Measurements from ENCODE around the gene RMRP.
A peak's percentile ranks its signal among the peaks of the same experiment; 100 is the strongest.
"Not testable (repeated sequence)": the region's sequence is repeated elsewhere in the genome, so short reads cannot be mapped to it uniquely, and the experiment has no call there.

Gene RMRP

DNA sequence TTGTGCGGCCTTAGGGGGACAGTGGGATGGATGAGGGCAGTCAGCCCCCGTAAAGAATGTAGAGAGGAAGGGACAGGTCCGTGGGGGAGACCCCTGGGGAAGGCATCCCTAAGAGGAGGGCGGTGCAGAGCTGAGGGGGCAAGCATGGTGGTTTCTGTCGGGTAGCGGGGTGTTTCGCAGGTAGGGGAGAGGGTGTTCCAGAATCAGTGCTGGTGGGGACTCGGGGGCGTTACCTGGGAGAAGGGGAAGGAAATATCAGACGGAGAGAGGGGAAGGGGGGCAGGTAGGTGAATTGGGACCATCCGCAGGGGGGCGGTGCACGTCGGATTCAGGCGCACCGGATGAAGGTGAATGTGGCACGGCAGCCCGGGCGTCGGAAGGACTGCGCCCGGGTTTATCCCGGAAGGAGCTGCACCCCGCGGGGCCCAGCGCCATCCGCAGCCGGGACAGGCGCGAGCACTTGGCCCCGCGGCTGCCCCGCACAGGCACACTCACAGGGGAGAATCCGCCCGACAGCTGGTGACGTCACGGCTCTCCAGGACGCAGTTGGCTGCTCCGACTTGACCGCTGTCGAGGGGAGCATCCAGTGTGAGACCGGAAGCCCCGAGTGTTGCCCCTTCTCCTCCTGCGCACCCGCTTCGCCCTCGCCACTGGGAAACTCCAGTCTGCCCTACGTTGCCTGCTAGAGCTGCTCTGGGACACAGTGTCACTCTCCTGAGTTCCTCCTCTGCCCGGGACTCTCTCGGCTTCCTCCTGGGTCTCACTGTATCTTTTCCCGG is 40.9 kb downstream of the RMRP start:
- DNase-seq (ENCODE audit: insufficient read length, low spot score) (peak; percentile 64), FAIRE-seq (no peak)

DNA sequence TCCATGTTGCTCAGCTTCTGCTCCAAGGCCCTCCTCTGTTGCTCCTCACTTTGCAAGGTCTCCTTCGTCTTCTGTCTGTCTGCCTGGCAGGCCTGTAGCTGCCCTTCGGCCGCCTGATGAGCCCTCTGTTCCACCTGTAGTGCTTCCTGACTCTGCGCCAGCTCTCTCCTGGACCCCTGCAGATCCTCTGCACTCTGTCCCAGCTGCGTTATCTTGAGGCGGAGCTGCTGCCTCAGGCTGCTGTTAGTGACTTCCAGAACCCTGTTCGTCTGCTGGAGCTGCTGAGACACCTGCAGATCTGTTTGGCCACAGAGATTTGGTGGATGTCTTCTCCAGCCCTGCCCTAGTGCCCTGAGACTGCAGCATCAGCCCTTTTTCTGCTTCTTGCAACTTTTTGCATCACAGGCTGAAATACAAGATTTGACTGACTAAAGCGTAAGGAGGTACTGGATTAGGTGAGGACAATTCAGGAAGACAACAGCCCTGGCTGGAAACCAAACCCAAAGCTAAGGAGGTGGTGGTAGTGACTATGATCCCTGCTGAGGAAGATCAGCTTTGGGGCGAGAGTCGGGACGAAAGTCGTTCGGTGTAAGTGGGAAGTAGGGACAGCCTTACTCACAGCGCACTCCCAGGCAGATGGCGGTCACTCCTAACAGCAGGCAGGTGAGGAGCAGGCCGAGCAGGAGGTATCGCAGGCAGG is 41.7 kb downstream of the RMRP start:
- DNase-seq (ENCODE audit: insufficient read length, low spot score) (no peak), FAIRE-seq (no peak)

DNA sequence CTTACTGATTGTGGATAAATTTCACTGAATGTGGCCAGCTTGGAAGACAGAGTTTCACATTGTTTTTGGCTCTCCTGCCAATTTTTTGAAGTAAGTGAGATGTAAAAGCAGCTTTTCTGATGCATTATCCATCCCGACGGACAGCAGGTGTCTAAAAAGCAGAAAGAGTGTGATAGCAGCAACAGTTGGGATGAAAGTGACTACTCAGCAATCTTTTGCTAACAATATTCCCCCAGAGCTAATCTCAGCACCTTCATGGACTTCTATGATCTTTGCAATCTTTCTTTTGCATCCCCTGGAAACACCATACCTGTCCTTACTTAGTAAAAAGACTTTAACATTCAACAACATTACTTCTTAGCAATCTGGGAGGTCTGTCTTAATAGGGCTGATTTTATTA is 45.0 kb downstream of the RMRP start:
- DNase-seq (ENCODE audit: insufficient read length, low spot score) (no peak), FAIRE-seq (no peak)

DNA sequence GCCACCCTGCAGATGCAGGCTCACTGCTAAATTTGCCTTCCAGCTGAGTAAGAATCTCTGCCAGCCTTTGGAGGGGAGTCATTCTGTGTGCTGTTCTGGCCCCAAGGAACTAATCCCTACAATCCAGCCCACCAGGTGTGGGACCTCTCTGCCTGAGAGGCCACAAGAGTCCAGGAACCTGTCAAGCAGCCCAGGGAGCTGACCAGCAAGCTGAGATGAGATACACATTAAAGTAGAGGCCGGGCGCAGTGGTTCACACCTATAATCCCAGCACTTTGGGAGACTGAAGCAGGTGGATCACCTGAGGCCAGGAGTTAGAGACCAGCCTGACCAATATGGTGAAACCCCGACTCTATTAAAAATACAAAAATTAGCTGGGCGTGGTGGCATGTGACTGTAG is 45.8 kb downstream of the RMRP start:
- FAIRE-seq; DNase-seq (ENCODE audit: insufficient read length, low spot score): not testable (repeated sequence)

DNA sequence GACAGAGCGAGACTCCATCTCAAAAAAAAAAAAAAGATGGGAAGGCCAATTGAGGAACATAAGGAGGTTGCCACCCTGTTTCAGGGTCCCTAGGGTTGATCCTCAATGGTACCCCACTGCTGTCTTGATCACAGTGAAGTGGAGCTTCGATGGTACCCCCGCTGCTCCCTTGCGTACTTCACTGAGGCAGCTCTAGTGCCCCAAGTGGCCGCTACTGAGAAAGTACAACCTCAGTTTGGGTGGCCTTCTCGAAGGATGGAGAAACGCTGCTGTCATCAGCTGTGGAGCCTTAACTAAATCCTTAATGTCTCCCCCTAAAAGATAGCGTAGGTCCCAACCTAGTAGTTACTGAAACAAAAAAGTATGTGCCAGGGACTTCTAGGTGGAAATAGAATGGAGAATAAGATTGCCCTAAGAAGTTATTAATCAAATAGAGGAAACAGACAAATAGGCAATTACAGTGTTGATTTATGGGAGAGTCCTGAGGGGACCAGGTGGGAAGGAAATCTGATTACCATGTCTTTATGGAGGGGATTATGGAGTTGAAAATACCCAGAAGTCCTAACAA is 46.5 kb downstream of the RMRP start:
- FAIRE-seq: peak; percentile 85
- DNase-seq (ENCODE audit: insufficient read length, low spot score): no peak

DNA sequence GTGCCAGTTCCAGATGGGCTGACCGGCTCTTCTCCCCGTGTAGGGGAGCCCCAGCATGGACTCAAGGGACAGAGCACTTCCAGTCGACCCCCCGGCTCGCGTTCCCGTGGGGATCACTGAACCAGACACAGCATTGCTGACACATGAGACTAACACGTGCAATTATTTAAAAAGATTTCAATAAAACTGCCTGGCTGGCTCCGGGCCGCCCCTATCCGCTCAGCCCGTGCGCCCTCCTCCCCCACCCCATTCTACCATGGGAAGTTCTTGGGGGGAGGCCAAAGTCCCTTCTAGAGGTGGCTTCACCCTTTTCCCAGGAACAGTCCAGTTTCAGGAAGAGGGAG is 48.0 kb downstream of the RMRP start:
- FAIRE-seq: no peak
- no peak for DNase-seq (ENCODE audit: insufficient read length, low spot score)

DNA sequence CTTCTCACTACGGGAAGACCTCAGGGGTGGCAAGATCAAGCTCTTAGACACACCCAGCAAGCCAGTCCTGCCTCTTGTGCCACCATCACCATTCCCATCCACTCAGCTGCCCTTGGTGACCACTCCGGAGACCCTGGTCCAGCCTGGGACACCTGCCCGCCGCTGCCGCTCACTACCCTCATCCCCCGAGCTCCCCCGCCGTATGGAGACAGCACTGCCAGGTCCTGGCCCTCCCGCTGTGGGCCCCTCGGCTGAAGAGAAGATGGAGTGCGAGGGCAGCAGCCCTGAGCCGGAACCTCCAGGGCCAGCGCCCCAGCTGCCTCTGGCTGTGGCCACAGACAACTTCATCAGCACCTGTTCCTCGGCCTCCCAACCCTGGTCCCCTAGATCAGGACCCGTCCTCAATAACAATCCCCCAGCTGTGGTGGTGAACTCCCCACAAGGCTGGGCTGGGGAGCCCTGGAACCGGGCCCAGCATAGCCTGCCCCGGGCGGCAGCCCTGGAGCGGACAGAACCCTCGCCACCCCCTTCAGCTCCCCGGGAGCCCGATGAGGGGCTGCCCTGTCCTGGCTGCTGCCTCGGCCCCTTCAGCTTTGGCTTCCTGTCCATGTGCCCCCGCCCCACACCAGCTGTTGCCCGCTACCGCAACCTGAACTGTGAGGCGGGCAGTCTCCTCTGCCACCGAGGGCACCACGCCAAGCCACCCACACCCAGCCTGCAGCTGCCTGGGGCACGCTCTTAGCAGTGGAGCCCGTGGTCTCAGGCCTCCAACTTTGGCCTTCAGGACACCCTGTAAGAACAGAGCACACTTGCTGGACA is 48.6 kb downstream of the RMRP start:
- FAIRE-seq: no peak
- no peak for DNase-seq (ENCODE audit: insufficient read length, low spot score)

DNA sequence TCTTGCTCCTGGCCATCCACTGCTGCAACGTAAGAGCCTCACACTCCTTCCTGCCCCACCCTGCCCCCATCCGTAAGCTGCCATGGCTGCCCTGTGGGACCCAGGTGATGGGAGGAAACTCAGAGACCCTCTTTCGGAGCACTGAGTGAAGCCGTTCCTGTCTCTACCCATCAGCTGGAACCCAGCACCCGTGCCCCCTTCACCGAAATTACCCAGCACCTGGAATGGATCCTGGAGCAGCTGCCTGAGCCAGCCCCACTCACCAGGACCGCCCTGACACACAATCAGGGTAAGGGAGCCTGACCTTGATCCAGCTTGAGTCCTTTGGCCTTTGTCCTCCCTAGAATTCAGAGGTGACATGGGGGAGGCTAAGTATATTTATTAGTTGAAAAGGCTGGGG is 49.6 kb downstream of the RMRP start:
- DNase-seq (ENCODE audit: insufficient read length, low spot score) (no peak), FAIRE-seq (no peak)

Measured in GM19239 (cell line).